ENCODE measurements around the gene DNAJB8.

GRCh38 chr3:128481438-128481942 is 14.8 kb upstream of the DNAJB8 start:
- no peak for TF ChIP-seq EP300 (IDR thresholded peaks at IDR 0.05)
- no peak for TF ChIP-seq CTCF (IDR thresholded peaks at IDR 0.05)
